RCC 7860 (cell line): Measurements from ENCODE around the gene SLC19A1.

Experiments used
- DNase-seq: peaks from one replicate; pipeline ENCODE4 v3.0.0-alpha.2; 2015; ENCODE audit warnings: low spot score
- FAIRE-seq: peaks from 2 replicates; lab custom pipeline; 2012; peaks lifted over from hg19 to GRCh38; lab: Jason Lieb, UNC

Gene SLC19A1

GRCh38 chr21:45542242-45542666 lies at the start of gene SLC19A1:
Gene SLC19A1 (minus strand): TSS chr21:45542440. CDS start chr21:45537959, 4,481 bp downstream.
- peak; percentile 18 for DNase-seq
- FAIRE-seq, result no peak

- no peak for FAIRE-seq
- no peak for DNase-seq
These were observed 49.5 kb upstream of the SLC19A1 start for GRCh38 chr21:45591619-45592207.

GRCh38 chr21:45590726-45591618 lies 48.7 kb upstream of the SLC19A1 start:
- no peak for DNase-seq
- no peak for FAIRE-seq

- FAIRE-seq (no peak), DNase-seq (no peak)
These were observed 48.0 kb upstream of the SLC19A1 start for GRCh38 chr21:45590246-45590725.

GRCh38 chr21:45589686-45590245 lies 47.5 kb upstream of the SLC19A1 start:
- DNase-seq (no peak), FAIRE-seq (no peak)

GRCh38 chr21:45588871-45589491 lies 46.7 kb upstream of the SLC19A1 start:
- DNase-seq (no peak), FAIRE-seq (no peak)

GRCh38 chr21:45588086-45588825 lies 46.0 kb upstream of the SLC19A1 start:
- FAIRE-seq, result no peak
- no peak for DNase-seq

GRCh38 chr21:45586289-45586858 lies 44.1 kb upstream of the SLC19A1 start:
- FAIRE-seq, result no peak
- no peak for DNase-seq

- no peak for DNase-seq
- no peak for FAIRE-seq
These were observed 42.5 kb upstream of the SLC19A1 start for GRCh38 chr21:45584786-45585185.

- no peak for FAIRE-seq
- no peak for DNase-seq
These were observed 41.7 kb upstream of the SLC19A1 start for GRCh38 chr21:45583831-45584509.

- DNase-seq, result no peak
These were observed 39.9 kb upstream of the SLC19A1 start for GRCh38 chr21:45582128-45582527.

GRCh38 chr21:45581322-45581712 lies 39.1 kb upstream of the SLC19A1 start:
- FAIRE-seq, result no peak
- no peak for DNase-seq

More at GRCh38 chr21:45582128-45582527, 39.9 kb upstream of the SLC19A1 start:
- no peak for FAIRE-seq

- no peak for FAIRE-seq
- no peak for DNase-seq
These were observed 38.5 kb upstream of the SLC19A1 start for GRCh38 chr21:45580576-45581321.

- no peak for DNase-seq
- FAIRE-seq, result no peak
These were observed 37.9 kb upstream of the SLC19A1 start for GRCh38 chr21:45580181-45580575.

- FAIRE-seq, result no peak
- no peak for DNase-seq
These were observed 37.3 kb upstream of the SLC19A1 start for GRCh38 chr21:45579383-45580180.

GRCh38 chr21:45578811-45579381 lies 36.7 kb upstream of the SLC19A1 start:
- FAIRE-seq, result no peak
- no peak for DNase-seq

- DNase-seq, result no peak
- FAIRE-seq, result no peak
These were observed 36.0 kb upstream of the SLC19A1 start for GRCh38 chr21:45578176-45578801.
